IMR-90 (cell line): ENCODE results near the gene CDK6. TPM values are rescaled to one million over a fixed set of nuclear protein-coding genes. Genes with fewer than 3 reads are reported as not detected.

Experiments
- ATAC-seq: fragments of 200-7000 bp; cut with Tn5 transposase; 2 replicates; pipeline ENCODE4 v1.9.1; 2020; ENCODE audit warnings: low read depth, mild to moderate bottlenecking, moderate library complexity
- BruUV-seq: library from RNA; stranded (reverse); fragments of 400-500 nt; replicated peaks from 2 replicates; lab custom pipeline; 2021; lab: Mats Ljungman, UMichigan
- CTCF ChIA-PET: fragments of 300-600 bp; formaldehyde crosslinking; extraction: SDS; loops from one replicate; lab custom pipeline; 2021; ENCODE audit warnings: antibody characterized with exemption; lab: Yijun Ruan, JAX
- POLR2A ChIA-PET: fragments of 300-600 bp; sonication (Branson Sonifier 250); formaldehyde crosslinking; loops from one replicate; lab custom pipeline; 2022; ENCODE audit warnings: antibody characterized with exemption; ENCODE audit not compliant: unreplicated experiment; lab: Charles Lee
- DNase-seq: peaks from one replicate; pipeline ENCODE4 v3.0.0; 2013
- H2AFZ ChIP-seq: replicated peaks from 2 replicates; pipeline ENCODE3; 2013; ENCODE audit warnings: low read length, mild to moderate bottlenecking; ENCODE audit not compliant: poor library complexity
- H2AK5ac ChIP-seq: 2 replicates; pipeline ENCODE4 v1.6.1; 2013; ENCODE audit warnings: low read depth, low read length, inconsistent platforms
- H2AK9ac ChIP-seq: replicated peaks from 2 replicates; pipeline ENCODE3; 2013; ENCODE audit warnings: mild to moderate bottlenecking, low read depth, low read length, moderate library complexity; ENCODE audit not compliant: poor library complexity
- H2BK120ac ChIP-seq: 2 replicates; pipeline ENCODE4 v1.6.1; 2013; ENCODE audit warnings: low read depth, low read length, inconsistent platforms
- H2BK15ac ChIP-seq: 3 replicates; pipeline ENCODE4 v1.6.1; 2013; ENCODE audit warnings: low read depth, low read length, inconsistent platforms
- H2BK20ac ChIP-seq: 2 replicates; pipeline ENCODE4 v1.6.1; 2013; ENCODE audit warnings: low read depth, mild to moderate bottlenecking, inconsistent platforms, low read length, moderate library complexity
- H2BK5ac ChIP-seq: 2 replicates; pipeline ENCODE4 v1.6.1; 2013; ENCODE audit warnings: mild to moderate bottlenecking, low read depth, low read length, inconsistent platforms; ENCODE audit not compliant: poor library complexity, severe bottlenecking
- H3K14ac ChIP-seq: replicated peaks from 2 replicates; pipeline ENCODE4 v1.6.1; 2013; ENCODE audit warnings: low read depth, low read length, inconsistent platforms
- H3K18ac ChIP-seq: 2 replicates; pipeline ENCODE4 v1.6.1; 2013; ENCODE audit warnings: low read depth, low read length, control low read depth
- H3K23ac ChIP-seq: 2 replicates; pipeline ENCODE4 v1.6.1; 2013; ENCODE audit warnings: low read depth, low read length, inconsistent platforms
- H3K27ac ChIP-seq: 2 replicates; pipeline ENCODE4 v1.5.1; 2013; ENCODE audit warnings: mild to moderate bottlenecking, control low read depth, low read length; ENCODE audit not compliant: insufficient read depth
- H3K27me3 ChIP-seq: 2 replicates; pipeline ENCODE4 v1.6.1; 2013; ENCODE audit warnings: low read length; ENCODE audit not compliant: control insufficient read depth, insufficient read depth
- H3K36me3 ChIP-seq: 2 replicates; pipeline ENCODE4 v1.6.1; 2013; ENCODE audit warnings: low read length, mixed read lengths; ENCODE audit not compliant: control insufficient read depth, insufficient read depth
- H3K4ac ChIP-seq: 2 replicates; pipeline ENCODE4 v1.6.1; 2013; ENCODE audit warnings: low read depth, low read length, inconsistent platforms
- H3K4me1 ChIP-seq: 2 replicates; pipeline ENCODE4 v1.6.1; 2013; ENCODE audit warnings: low read length, mixed read lengths; ENCODE audit not compliant: control insufficient read depth, insufficient read depth
- H3K4me2 ChIP-seq: 2 replicates; pipeline ENCODE4 v1.6.1; 2013; ENCODE audit warnings: low read depth, mild to moderate bottlenecking, control low read depth, low read length, moderate library complexity
- H3K4me3 ChIP-seq: 2 replicates; pipeline ENCODE4 v1.5.1; 2013; ENCODE audit warnings: low read depth, mild to moderate bottlenecking, control low read depth, low read length, moderate library complexity; ENCODE audit not compliant: insufficient read depth
- H3K56ac ChIP-seq: 2 replicates; pipeline ENCODE4 v1.6.1; 2013; ENCODE audit warnings: low read length, inconsistent platforms; ENCODE audit not compliant: insufficient read depth; ENCODE audit errors: extremely low read depth
- H3K79me1 ChIP-seq, 2 experiments: 2 replicates each; pipeline ENCODE4 v1.6.1; 2013; ENCODE audit warnings: low read length in 2 of 2, inconsistent platforms in 1 of 2, low read depth in 1 of 2
- H3K9ac ChIP-seq: 2 replicates; pipeline ENCODE4 v1.6.1; 2013; ENCODE audit warnings: low read depth, low read length, control low read depth
- H3K9me1 ChIP-seq: 2 replicates; pipeline ENCODE4 v1.6.1; 2013; ENCODE audit warnings: low read length, inconsistent platforms; ENCODE audit not compliant: insufficient read depth
- H3K9me3 ChIP-seq: 2 replicates; pipeline ENCODE4 v1.6.1; 2013; ENCODE audit warnings: low read length; ENCODE audit not compliant: control insufficient read depth, insufficient read depth
- H4K20me1 ChIP-seq: 2 replicates; pipeline ENCODE4 v1.6.1; 2013; ENCODE audit warnings: low read length, inconsistent platforms; ENCODE audit not compliant: insufficient read depth
- H4K5ac ChIP-seq: 2 replicates; pipeline ENCODE4 v1.6.1; 2013; ENCODE audit warnings: mild to moderate bottlenecking, low read depth, low read length, control low read depth
- H4K8ac ChIP-seq, 2 experiments: 2 replicates each; pipeline ENCODE4 v1.6.1; 2013; ENCODE audit warnings: low read depth in 2 of 2, low read length in 2 of 2, control low read depth in 1 of 2, inconsistent platforms in 1 of 2
- H4K91ac ChIP-seq: 2 replicates; pipeline ENCODE4 v1.6.1; 2013; ENCODE audit warnings: low read depth, low read length, inconsistent platforms; ENCODE audit not compliant: insufficient read depth
- CHD1 ChIP-seq: IDR thresholded peaks from 2 replicates; pipeline ENCODE4 v1.6.1; 2012; ENCODE audit warnings: low read depth, low read length, improper control_type of control experiment
- MAZ ChIP-seq: IDR thresholded peaks from 2 replicates; pipeline ENCODE4 v1.6.1; 2012; ENCODE audit warnings: low read depth, mild to moderate bottlenecking, low read length, improper control_type of control experiment, moderate library complexity, borderline replicate concordance
- NFE2L2 ChIP-seq: fragments of 150-350 bp; IDR thresholded peaks from 2 replicates; pipeline ENCODE4 v1.6.1; 2016; ENCODE audit warnings: low read depth, mild to moderate bottlenecking, low read length
- POLR2A ChIP-seq: IDR thresholded peaks from 2 replicates; pipeline ENCODE4 v1.6.1; 2012; ENCODE audit warnings: mild to moderate bottlenecking, low read depth, low read length
- WGBS, 2 experiments: methylation state at CpG; one replicate each; pipeline versions ENCODE4 v1.1.5 to v1.1.7; 2013; ENCODE audit warnings: missing lambda C conversion rate in 2 of 2; ENCODE audit not compliant: insufficient read length in 1 of 2; ENCODE audit errors: extremely low coverage in 2 of 2; 5-methylcytosine and 5-hydroxymethylcytosine counted together
- dilution Hi-C: fragments of 300-500 bp; cut with HindIII; formaldehyde crosslinking; loops from one replicate; pipeline ENCODE4 v1.14.3; 2018; ENCODE audit warnings: low sequenced_read_pairs; ENCODE audit not compliant: unreplicated experiment
- in situ Hi-C: fragments of 300-500 bp; cut with MboI; formaldehyde crosslinking; loops from 3 replicates; pipeline ENCODE4 v1.14.3; 2019; ENCODE audit warnings: low sequenced_read_pairs, inconsistent platforms, mixed read lengths
- intact Hi-C: fragments of 100-400 bp; cut with micrococcal nuclease; formaldehyde crosslinking; loops from 2 replicates; pipeline ENCODE4 v1.10.0; 2022
- polyA plus RNA-seq, 3 experiments: library from polyadenylated mRNA; depleted of rRNA; stranded (reverse); fragments of >200 nt; gene quantifications; 2 replicates each; pipeline ENCODE4 v1.2.3, GENCODE V29; 2012; ENCODE audit warnings: low replicate concordance in 1 of 3
- total RNA-seq: library from RNA; depleted of rRNA; stranded (reverse); fragments of >200 nt; gene quantifications from 2 replicates; pipeline ENCODE4 v1.2.3, GENCODE V29; 2012
- TF ChIP-seq, protein P1 (sequence below): conservative IDR thresholded peaks from 2 replicates; pipeline ENCODE4 v1.5.1; 2012; ENCODE audit warnings: mild to moderate bottlenecking, low read depth, low read length, improper control_type of control experiment

Gene CDK6
- total and polyA plus RNA-seq, 2 of the 4 experiments (the other 2 are of a cell fraction): 21.5 to 195 TPM

DNA sequence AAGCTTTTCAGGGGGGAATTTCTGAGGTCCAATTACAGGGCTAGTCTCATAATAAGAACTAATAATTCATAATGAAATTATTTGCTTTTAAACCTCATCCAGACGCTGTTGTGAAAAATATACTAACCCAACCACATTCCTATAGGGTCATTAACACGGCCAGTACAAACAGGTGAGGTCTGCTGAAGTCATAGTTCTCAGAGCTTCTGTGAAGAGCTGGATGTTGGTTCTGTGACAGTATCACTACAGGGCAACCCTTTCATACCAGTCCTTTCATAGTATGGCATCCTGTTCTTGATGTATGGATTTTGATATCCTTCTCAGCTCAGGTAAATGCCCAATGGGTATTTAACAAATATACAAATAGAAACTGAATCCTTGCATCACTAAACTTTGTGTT lies 183.8 kb downstream of the CDK6 start:
- no peak overlapping the region for H4K5ac ChIP-seq
- H3K18ac ChIP-seq: no peak overlapping the region
- in situ Hi-C loops (no loop called here), intact Hi-C loops (no loop called here), dilution Hi-C loops (no loop called here)
- H3K14ac ChIP-seq: no peak overlapping the region
- no peaks in the 10 kb centered on the region for H3K27me3 ChIP-seq
- no peak overlapping the region for H2BK15ac ChIP-seq
- BruUV-seq: no TSS peak
- WGBS, 2 experiments: no CpG with 5 or more reads among the region's 2 CpGs
- no peak overlapping the region for H2BK5ac ChIP-seq
- ATAC-seq (no peak), DNase-seq (no peak)
- H3K9me3 ChIP-seq: no peaks in the 10 kb centered on the region
- H2AK5ac ChIP-seq: no peak overlapping the region
- H2AK9ac ChIP-seq: no peak overlapping the region
- peaks cover 52 to 83% of the 10 kb centered on the region in 2 experiments for H3K79me1 ChIP-seq
- H4K8ac ChIP-seq: no peak overlapping the region
- CTCF ChIA-PET: no interaction called here
- TF ChIP-seq NFE2L2: no peak
- TF ChIP-seq CHD1: no peak
- TF ChIP-seq MAZ: no peak
- no peak for TF ChIP-seq POLR2A
- TF ChIP-seq, protein P1, sequence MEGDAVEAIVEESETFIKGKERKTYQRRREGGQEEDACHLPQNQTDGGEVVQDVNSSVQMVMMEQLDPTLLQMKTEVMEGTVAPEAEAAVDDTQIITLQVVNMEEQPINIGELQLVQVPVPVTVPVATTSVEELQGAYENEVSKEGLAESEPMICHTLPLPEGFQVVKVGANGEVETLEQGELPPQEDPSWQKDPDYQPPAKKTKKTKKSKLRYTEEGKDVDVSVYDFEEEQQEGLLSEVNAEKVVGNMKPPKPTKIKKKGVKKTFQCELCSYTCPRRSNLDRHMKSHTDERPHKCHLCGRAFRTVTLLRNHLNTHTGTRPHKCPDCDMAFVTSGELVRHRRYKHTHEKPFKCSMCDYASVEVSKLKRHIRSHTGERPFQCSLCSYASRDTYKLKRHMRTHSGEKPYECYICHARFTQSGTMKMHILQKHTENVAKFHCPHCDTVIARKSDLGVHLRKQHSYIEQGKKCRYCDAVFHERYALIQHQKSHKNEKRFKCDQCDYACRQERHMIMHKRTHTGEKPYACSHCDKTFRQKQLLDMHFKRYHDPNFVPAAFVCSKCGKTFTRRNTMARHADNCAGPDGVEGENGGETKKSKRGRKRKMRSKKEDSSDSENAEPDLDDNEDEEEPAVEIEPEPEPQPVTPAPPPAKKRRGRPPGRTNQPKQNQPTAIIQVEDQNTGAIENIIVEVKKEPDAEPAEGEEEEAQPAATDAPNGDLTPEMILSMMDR: no peak
- no peak overlapping the region for H3K4me2 ChIP-seq
- H3K9me1 ChIP-seq: peaks cover 6% of the 10 kb centered on the region; the same call in 1 of the 2 replicates
- H4K91ac ChIP-seq: no peak overlapping the region
- no peak overlapping the region for H3K4me3 ChIP-seq
- H2BK120ac ChIP-seq: no peak overlapping the region
- H3K4ac ChIP-seq: no peak overlapping the region
- no peak overlapping the region for H3K23ac ChIP-seq
- H3K27ac ChIP-seq: no peak overlapping the region
- H2AFZ ChIP-seq: no peak overlapping the region
- H4K20me1 ChIP-seq: peaks cover 36% of the 10 kb centered on the region
- peaks cover 4% of the 10 kb centered on the region; the same call in 1 of the 2 replicates for H3K4me1 ChIP-seq
- H3K36me3 ChIP-seq: no peaks in the 10 kb centered on the region
- H3K9ac ChIP-seq: no peak overlapping the region
- POLR2A ChIA-PET: interaction anchor here (0.6 kb wide), 1 partner anchor 1499 kb away, joined by 3 read pairs; no protein-coding TSS in a partner anchor
- no peak overlapping the region for H3K56ac ChIP-seq
- H2BK20ac ChIP-seq: no peak overlapping the region
